Effector CD4-positive, alpha-beta T cell (primary cell): ENCODE measurements around the gene B4GALT6.

ENCODE experiments used
- DNase-seq: peaks from one replicate; pipeline ENCODE4 v3.0.0-alpha.2; 2020

B4GALT6 gene

GRCh38 chr18:31591628-31592027 is 92.8 kb downstream of the B4GALT6 start, which contains the start of gene TTR:
TTR (plus strand) TSS chr18:31591877; CDS start chr18:31591903, 26 bp downstream.
- no peak for DNase-seq

- DNase-seq: no peak
These were observed 93.3 kb downstream of the B4GALT6 start for GRCh38 chr18:31591113-31591512.

- no peak for DNase-seq
These were observed 93.8 kb downstream of the B4GALT6 start for GRCh38 chr18:31590570-31590969.

GRCh38 chr18:31587529-31587928 is 96.9 kb downstream of the B4GALT6 start:
- no peak for DNase-seq

- no peak for DNase-seq
These were observed 97.8 kb downstream of the B4GALT6 start for GRCh38 chr18:31586616-31587015.

- DNase-seq: no peak
These were observed 98.4 kb downstream of the B4GALT6 start for GRCh38 chr18:31585991-31586390.

GRCh38 chr18:31583185-31583854 is 101.1 kb downstream of the B4GALT6 start:
- DNase-seq: no peak

- no peak for DNase-seq
These were observed 102.7 kb downstream of the B4GALT6 start for GRCh38 chr18:31581498-31582197.

- no peak for DNase-seq
These were observed 105.0 kb downstream of the B4GALT6 start for GRCh38 chr18:31579375-31579774.

GRCh38 chr18:31578126-31578525 is 106.3 kb downstream of the B4GALT6 start:
- no peak for DNase-seq

- no peak for DNase-seq
These were observed 107.2 kb downstream of the B4GALT6 start for GRCh38 chr18:31577195-31577594.

GRCh38 chr18:31576670-31577069 is 107.7 kb downstream of the B4GALT6 start:
- no peak for DNase-seq

GRCh38 chr18:31575515-31576257 is 108.7 kb downstream of the B4GALT6 start:
- DNase-seq: no peak

- DNase-seq: no peak
These were observed 110.0 kb downstream of the B4GALT6 start for GRCh38 chr18:31574359-31574758.
